ENCODE measurements around the gene STXBP4. TPM values are rescaled to one million over a fixed set of nuclear protein-coding genes. Genes with fewer than 3 reads are reported as not detected.

The STXBP4 gene
- total and polyA plus RNA-seq, 2 donors (not counting 3 experiments of a cell fraction or from before 2014, with no cell fraction given): 1.9 to 12.9 TPM

GRCh38 chr17:55063885-55064874, 95.6 kb downstream of the STXBP4 start:
- no peaks in the 10 kb centered on the region for H3K27me3 ChIP-seq (ENCODE audit: control insufficient read depth in 2 of 2, insufficient read depth in 2 of 2, low read length in 2 of 2)
- dilution Hi-C loops (cut with MboI; ENCODE audit: extremely low pct_ligation_motif_present, low sequenced_read_pairs) (no loop called here), intact Hi-C loops (cut with micrococcal nuclease) (no loop called here)
- no peak for FAIRE-seq
- ChIA-PET POLR2A (no interaction called here), CTCF (interaction anchor here (1.7 kb wide), 1 partner anchor 15 kb away, joined by 4 read pairs; no protein-coding TSS in a partner anchor)
- H3K9me1 ChIP-seq (replicated peaks; ENCODE audit: control insufficient read depth, extremely low read depth, insufficient read depth, low read length): no peaks in the 10 kb centered on the region
- no peaks in the 10 kb centered on the region for H4K20me1 ChIP-seq (replicated peaks; ENCODE audit: control insufficient read depth, extremely low read depth, insufficient read depth, low read length)
- BruUV-seq (replicated peaks): no TSS peak
- no peaks in the 10 kb centered on the region for H3K79me2 ChIP-seq (ENCODE audit: control insufficient read depth, insufficient read depth, low read length)
- no peak overlapping the region for H2AFZ ChIP-seq (ENCODE audit: low read depth, low read length)
- no peaks in the 10 kb centered on the region for H3K4me1 ChIP-seq (ENCODE audit: control insufficient read depth, extremely low read depth, insufficient read depth, low read length)
- no peak overlapping the region for H3K27ac ChIP-seq (ENCODE audit: insufficient read depth, low read depth, low read length)
- H3K4me2 ChIP-seq (ENCODE audit: insufficient read depth, low read length): no peak overlapping the region
- no peak for DNase-seq (ENCODE audit: low read depth, low spot score)
- H3K4me3 ChIP-seq (replicated peaks in 1 of 3; ENCODE audit: insufficient read depth in 1 of 3, low read depth in 1 of 3, low read length in 3 of 3): no peak overlapping the region
- H3K9me3 ChIP-seq (replicated peaks; ENCODE audit: control insufficient read depth, insufficient read depth, low read length): no peaks in the 10 kb centered on the region
- no peak overlapping the region for H3K9ac ChIP-seq (replicated peaks; ENCODE audit: extremely low read depth, insufficient read depth, low read length)
- TF ChIP-seq JUN (IDR thresholded peaks at IDR 0.05; ENCODE audit: borderline replicate concordance, insufficient read depth, insufficient read length, low read depth) (no peak), MAX (IDR thresholded peaks at IDR 0.05; ENCODE audit: insufficient read depth, insufficient read length) (no peak), EZH2 (IDR thresholded peaks at IDR 0.05; ENCODE audit: borderline replicate concordance, low read depth, low read length, severe bottlenecking) (no peak), POLR2AphosphoS5 (IDR thresholded peaks at IDR 0.05; ENCODE audit: insufficient read depth, low read depth, low read length) (no peak), CTCF (IDR thresholded peaks at IDR 0.05; ENCODE audit: extremely low read depth in 1 of 2, insufficient read depth in 1 of 2, low read depth in 1 of 2, low read length in 2 of 2) (no peak), MYC (IDR thresholded peaks at IDR 0.05; ENCODE audit: low read depth, low read length) (no peak), POLR2A (IDR thresholded peaks at IDR 0.05; ENCODE audit: low read depth, low read length) (no peak), GATA2 (IDR thresholded peaks at IDR 0.05; ENCODE audit: insufficient read depth, insufficient read length, low read depth, low read length) (no peak), FOS (IDR thresholded peaks at IDR 0.05; ENCODE audit: borderline replicate concordance, insufficient read depth, low read length) (no peak)
- no peaks in the 10 kb centered on the region for H3K36me3 ChIP-seq (ENCODE audit: control insufficient read depth in 2 of 2, extremely low read depth in 1 of 2, insufficient read depth in 2 of 2, low read length in 2 of 2)
